ENCODE results near the gene KCTD3. TPM values are rescaled to one million over a fixed set of nuclear protein-coding genes. Genes with fewer than 3 reads are reported as not detected.

Gene KCTD3
- total RNA-seq, 1 experiment from 2014 or later = 22.6 TPM

- DNase-seq (ENCODE audit: low read depth) = no peak
Observed at GRCh38 chr1:215651867-215652266, 84.8 kb downstream of the KCTD3 start.

GRCh38 chr1:215652371-215652770, 85.3 kb downstream of the KCTD3 start:
- no peak for DNase-seq (ENCODE audit: low read depth)

- no peak for DNase-seq (ENCODE audit: low read depth)
Observed at GRCh38 chr1:215657047-215657446, 89.9 kb downstream of the KCTD3 start.

GRCh38 chr1:215660259-215660658, 93.2 kb downstream of the KCTD3 start:
- DNase-seq (ENCODE audit: low read depth) = no peak

- DNase-seq (ENCODE audit: low read depth) = no peak
Observed at GRCh38 chr1:215661033-215661432, 93.9 kb downstream of the KCTD3 start.

GRCh38 chr1:215665215-215665614, 98.1 kb downstream of the KCTD3 start:
- DNase-seq (ENCODE audit: low read depth) = peak; percentile 51

GRCh38 chr1:215667761-215668160, 100.7 kb downstream of the KCTD3 start:
- no peak for DNase-seq (ENCODE audit: low read depth)

GRCh38 chr1:215669806-215670491, 102.8 kb downstream of the KCTD3 start:
- DNase-seq (ENCODE audit: low read depth) = no peak

Measured in M059J (cell line).